HCT116 (cell line): ENCODE measurements around the gene TMEM87A.

Source experiments
- EZH2 ChIP-seq: fragments of 200-600 bp; sonication (generic); IDR thresholded peaks from 2 replicates; pipeline ENCODE4 v1.6.1; 2017; ENCODE audit warnings: antibody characterized with exemption, mixed run types
- POLR2A ChIP-seq: IDR thresholded peaks from 2 replicates; pipeline ENCODE4 v1.7.0; 2011; ENCODE audit warnings: borderline replicate concordance; ENCODE audit not compliant: insufficient read depth, insufficient read length; ENCODE audit errors: extremely low read depth
- POLR2AphosphoS5 ChIP-seq: IDR thresholded peaks from 2 replicates; pipeline ENCODE4 v1.6.1; 2011; ENCODE audit warnings: mild to moderate bottlenecking, low read depth, low read length, moderate library complexity
- RAD21 ChIP-seq: IDR thresholded peaks from 2 replicates; pipeline ENCODE4 v1.6.1; 2012; ENCODE audit warnings: low read depth, mild to moderate bottlenecking
- SRF ChIP-seq: IDR thresholded peaks from 2 replicates; pipeline ENCODE4 v1.6.1; 2012; ENCODE audit warnings: low read depth
- TCF7L2 ChIP-seq: IDR thresholded peaks from 2 replicates; pipeline ENCODE4 v1.7.0; 2011; ENCODE audit warnings: borderline replicate concordance, inconsistent platforms; ENCODE audit not compliant: insufficient read depth, insufficient read length; ENCODE audit errors: extremely low read depth
- YY1 ChIP-seq: IDR thresholded peaks from 2 replicates; pipeline ENCODE4 v1.6.1; 2011; ENCODE audit warnings: low read length, low read depth, moderate library complexity, mild to moderate bottlenecking; ENCODE audit not compliant: insufficient replicate concordance; ENCODE audit errors: extremely low read depth
- ZFX ChIP-seq: fragments of 450-650 bp; IDR thresholded peaks from 2 replicates; pipeline ENCODE4 v1.6.1; 2017
- ZNF274 ChIP-seq: fragments of 200-500 bp; sonication (Bioruptor generic); IDR thresholded peaks from 2 replicates; pipeline ENCODE4 v1.6.1; 2014; ENCODE audit warnings: mild to moderate bottlenecking, low read depth, low read length, inconsistent platforms
- TF ChIP-seq, protein P1 (sequence below), 3 experiments: fragments of 200-600 bp in 1 of 3; sonication (generic) in 1 of 3; IDR thresholded peaks in 2 of 3; conservative IDR thresholded peaks in 1 of 3; 2 replicates each; pipeline ENCODE4 v1.5.1; 2012 to 2017; ENCODE audit warnings: low read depth in 2 of 3, low read length in 2 of 3, antibody characterized with exemption in 1 of 3, borderline replicate concordance in 1 of 3, control low read depth in 1 of 3, mild to moderate bottlenecking in 1 of 3, mixed read lengths in 1 of 3, mixed run types in 1 of 3, moderate library complexity in 1 of 3; ENCODE audit not compliant: insufficient read depth in 1 of 3
- TF ChIP-seq, protein P2 (sequence below): IDR thresholded peaks from 2 replicates; pipeline ENCODE4 v1.6.1; 2012; ENCODE audit warnings: low read depth
- TF ChIP-seq, protein P3 (sequence below): IDR thresholded peaks from 2 replicates; pipeline ENCODE4 v1.6.1; 2012

DNA sequence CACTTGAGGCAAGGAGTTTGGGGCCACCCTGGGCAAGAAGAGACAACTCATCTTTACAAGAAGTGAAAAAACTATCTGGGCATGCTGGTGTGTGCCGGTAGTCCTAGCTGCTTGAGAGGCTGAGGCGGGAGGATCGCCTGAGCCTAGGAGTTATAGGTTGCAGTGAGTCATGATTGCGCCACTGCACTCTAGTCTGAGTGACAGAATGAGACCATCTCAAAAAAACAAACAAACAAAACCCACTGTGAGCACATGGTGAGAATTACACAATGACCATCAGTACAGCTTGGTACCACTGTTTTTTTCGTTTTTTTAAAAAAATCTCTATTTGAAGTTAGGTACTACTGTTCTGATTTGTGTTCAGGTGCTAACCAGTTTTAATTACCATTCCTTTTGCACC lies 78.7 kb downstream of the TMEM87A start:
- TF ChIP-seq ZNF274: no peak
- TF ChIP-seq POLR2AphosphoS5: no peak
- TF ChIP-seq, protein P1, sequence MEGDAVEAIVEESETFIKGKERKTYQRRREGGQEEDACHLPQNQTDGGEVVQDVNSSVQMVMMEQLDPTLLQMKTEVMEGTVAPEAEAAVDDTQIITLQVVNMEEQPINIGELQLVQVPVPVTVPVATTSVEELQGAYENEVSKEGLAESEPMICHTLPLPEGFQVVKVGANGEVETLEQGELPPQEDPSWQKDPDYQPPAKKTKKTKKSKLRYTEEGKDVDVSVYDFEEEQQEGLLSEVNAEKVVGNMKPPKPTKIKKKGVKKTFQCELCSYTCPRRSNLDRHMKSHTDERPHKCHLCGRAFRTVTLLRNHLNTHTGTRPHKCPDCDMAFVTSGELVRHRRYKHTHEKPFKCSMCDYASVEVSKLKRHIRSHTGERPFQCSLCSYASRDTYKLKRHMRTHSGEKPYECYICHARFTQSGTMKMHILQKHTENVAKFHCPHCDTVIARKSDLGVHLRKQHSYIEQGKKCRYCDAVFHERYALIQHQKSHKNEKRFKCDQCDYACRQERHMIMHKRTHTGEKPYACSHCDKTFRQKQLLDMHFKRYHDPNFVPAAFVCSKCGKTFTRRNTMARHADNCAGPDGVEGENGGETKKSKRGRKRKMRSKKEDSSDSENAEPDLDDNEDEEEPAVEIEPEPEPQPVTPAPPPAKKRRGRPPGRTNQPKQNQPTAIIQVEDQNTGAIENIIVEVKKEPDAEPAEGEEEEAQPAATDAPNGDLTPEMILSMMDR (IDR thresholded peaks at IDR 0.05 in 2 of 3, conservative IDR thresholded peaks at IDR 0.05 in 1 of 3; ENCODE audit: borderline replicate concordance in 1 of 3, insufficient read depth in 1 of 3, low read depth in 2 of 3, low read length in 2 of 3): no peak
- TF ChIP-seq POLR2A: no peak
- TF ChIP-seq RAD21: no peak
- no peak for TF ChIP-seq EZH2
- TF ChIP-seq, protein P2, sequence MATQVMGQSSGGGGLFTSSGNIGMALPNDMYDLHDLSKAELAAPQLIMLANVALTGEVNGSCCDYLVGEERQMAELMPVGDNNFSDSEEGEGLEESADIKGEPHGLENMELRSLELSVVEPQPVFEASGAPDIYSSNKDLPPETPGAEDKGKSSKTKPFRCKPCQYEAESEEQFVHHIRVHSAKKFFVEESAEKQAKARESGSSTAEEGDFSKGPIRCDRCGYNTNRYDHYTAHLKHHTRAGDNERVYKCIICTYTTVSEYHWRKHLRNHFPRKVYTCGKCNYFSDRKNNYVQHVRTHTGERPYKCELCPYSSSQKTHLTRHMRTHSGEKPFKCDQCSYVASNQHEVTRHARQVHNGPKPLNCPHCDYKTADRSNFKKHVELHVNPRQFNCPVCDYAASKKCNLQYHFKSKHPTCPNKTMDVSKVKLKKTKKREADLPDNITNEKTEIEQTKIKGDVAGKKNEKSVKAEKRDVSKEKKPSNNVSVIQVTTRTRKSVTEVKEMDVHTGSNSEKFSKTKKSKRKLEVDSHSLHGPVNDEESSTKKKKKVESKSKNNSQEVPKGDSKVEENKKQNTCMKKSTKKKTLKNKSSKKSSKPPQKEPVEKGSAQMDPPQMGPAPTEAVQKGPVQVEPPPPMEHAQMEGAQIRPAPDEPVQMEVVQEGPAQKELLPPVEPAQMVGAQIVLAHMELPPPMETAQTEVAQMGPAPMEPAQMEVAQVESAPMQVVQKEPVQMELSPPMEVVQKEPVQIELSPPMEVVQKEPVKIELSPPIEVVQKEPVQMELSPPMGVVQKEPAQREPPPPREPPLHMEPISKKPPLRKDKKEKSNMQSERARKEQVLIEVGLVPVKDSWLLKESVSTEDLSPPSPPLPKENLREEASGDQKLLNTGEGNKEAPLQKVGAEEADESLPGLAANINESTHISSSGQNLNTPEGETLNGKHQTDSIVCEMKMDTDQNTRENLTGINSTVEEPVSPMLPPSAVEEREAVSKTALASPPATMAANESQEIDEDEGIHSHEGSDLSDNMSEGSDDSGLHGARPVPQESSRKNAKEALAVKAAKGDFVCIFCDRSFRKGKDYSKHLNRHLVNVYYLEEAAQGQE: no peak
- no peak for TF ChIP-seq SRF
- TF ChIP-seq YY1: no peak
- TF ChIP-seq, protein P3, sequence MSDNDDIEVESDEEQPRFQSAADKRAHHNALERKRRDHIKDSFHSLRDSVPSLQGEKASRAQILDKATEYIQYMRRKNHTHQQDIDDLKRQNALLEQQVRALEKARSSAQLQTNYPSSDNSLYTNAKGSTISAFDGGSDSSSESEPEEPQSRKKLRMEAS: no peak
- TF ChIP-seq TCF7L2: no peak
- TF ChIP-seq ZFX: no peak
